Measurements from ENCODE around the gene FASTKD1.
"Not testable (repeated sequence)": the region's sequence is repeated elsewhere in the genome, so short reads cannot be mapped to it uniquely, and the experiment has no call there.

- TF ChIP-seq POLR2A (IDR thresholded peaks at IDR 0.05; ENCODE audit: low read depth, low read length); CTCF (IDR thresholded peaks at IDR 0.05; ENCODE audit: extremely low read depth in 1 of 2, insufficient read depth in 1 of 2, low read depth in 1 of 2, low read length in 2 of 2); MYC (IDR thresholded peaks at IDR 0.05; ENCODE audit: low read depth, low read length); MAX (IDR thresholded peaks at IDR 0.05; ENCODE audit: insufficient read depth, insufficient read length); POLR2AphosphoS5 (IDR thresholded peaks at IDR 0.05; ENCODE audit: insufficient read depth, low read depth, low read length); EZH2 (IDR thresholded peaks at IDR 0.05; ENCODE audit: borderline replicate concordance, low read depth, low read length, severe bottlenecking); GATA2 (IDR thresholded peaks at IDR 0.05; ENCODE audit: insufficient read depth, insufficient read length, low read depth, low read length); JUN (IDR thresholded peaks at IDR 0.05; ENCODE audit: borderline replicate concordance, insufficient read depth, insufficient read length, low read depth): not testable (repeated sequence)
These were observed 57.1 kb downstream of the FASTKD1 start for GRCh38 chr2:169516488-169516995.
